Endodermal cell (in vitro differentiated cells): ENCODE results near the gene CA14. TPM values are rescaled to one million over a fixed set of nuclear protein-coding genes. Genes with fewer than 3 reads are reported as not detected.

ENCODE experiments used
- DNase-seq: peaks from one replicate; pipeline ENCODE4 v3.0.0-alpha.2; 2017
- H3K27ac ChIP-seq: 2 replicates; pipeline ENCODE4 v1.5.1; 2013; ENCODE audit warnings: mild to moderate bottlenecking, low read depth, low read length, moderate library complexity
- H3K27me3 ChIP-seq: 2 replicates; pipeline ENCODE4 v1.6.1; 2013; ENCODE audit warnings: mild to moderate bottlenecking, low read length, moderate library complexity; ENCODE audit not compliant: insufficient read depth, control insufficient read depth, poor library complexity, severe bottlenecking
- H3K36me3 ChIP-seq: 2 replicates; pipeline ENCODE4 v1.7.0; 2013; ENCODE audit warnings: mild to moderate bottlenecking, low read length, moderate library complexity; ENCODE audit not compliant: control insufficient read depth, insufficient read depth
- H3K4me1 ChIP-seq: one replicate; pipeline ENCODE4 v1.7.0; 2013; ENCODE audit warnings: low read length; ENCODE audit not compliant: control insufficient read depth, insufficient read depth
- H3K4me3 ChIP-seq: 2 replicates; pipeline ENCODE4 v1.5.1; 2013; ENCODE audit warnings: mild to moderate bottlenecking, low read length, moderate library complexity
- H3K9ac ChIP-seq: 2 replicates; pipeline ENCODE4 v1.6.1; 2013; ENCODE audit warnings: mild to moderate bottlenecking, low read length, moderate library complexity; ENCODE audit not compliant: poor library complexity, severe bottlenecking; ENCODE audit errors: extremely low read depth
- H3K9me3 ChIP-seq: 2 replicates; pipeline ENCODE4 v1.6.1; 2013; ENCODE audit warnings: mild to moderate bottlenecking, low read length, moderate library complexity; ENCODE audit not compliant: control insufficient read depth
- H3K27ac Mint-ChIP-seq: 2 replicates; pipeline ENCODE4 v1.8.0; 2020; ENCODE audit warnings: mixed read lengths
- H3K27me3 Mint-ChIP-seq: 2 replicates; pipeline ENCODE4 v1.8.0; 2021; ENCODE audit warnings: mild to moderate bottlenecking, mixed read lengths; ENCODE audit not compliant: insufficient read depth
- H3K36me3 Mint-ChIP-seq: 2 replicates; pipeline ENCODE4 v1.8.0; 2020; ENCODE audit warnings: low read depth, mixed read lengths
- H3K4me1 Mint-ChIP-seq: 2 replicates; pipeline ENCODE4 v1.8.0; 2020; ENCODE audit warnings: mixed read lengths
- H3K4me3 Mint-ChIP-seq: 2 replicates; pipeline ENCODE4 v1.8.0; 2020; ENCODE audit warnings: mild to moderate bottlenecking, moderate library complexity, mixed read lengths
- H3K9me3 Mint-ChIP-seq: 2 replicates; pipeline ENCODE4 v1.8.0; 2020; ENCODE audit warnings: mild to moderate bottlenecking, mixed read lengths
- CTCF ChIP-seq: fragments of 200-600 bp; sonication (generic); conservative IDR thresholded peaks from 2 replicates; pipeline ENCODE4 v1.5.0; 2021; ENCODE audit warnings: antibody characterized with exemption, mild to moderate bottlenecking
- WGBS, 2 experiments: methylation state at CpG; one replicate each; pipeline versions ENCODE4 v1.1.5 to v1.1.7; 2013; ENCODE audit warnings: missing lambda C conversion rate in 2 of 2, mixed read lengths in 1 of 2; ENCODE audit not compliant: insufficient coverage in 1 of 2, insufficient read length in 1 of 2; 5-methylcytosine and 5-hydroxymethylcytosine counted together
- total RNA-seq, 2 donors: library from RNA; stranded (reverse); fragmentation: NEBNext Ultra II Directional in 1 of 2; extraction: Animal tissue kit (Norgen Biotek cat#: 25700) in 1 of 2; gene quantifications; 2 replicates in 1 of 2; 3 replicates in 1 of 2; pipeline ENCODE4 v1.2.1, GENCODE V29; 2021

Gene CA14
- total RNA-seq, 2 donors from 2014 or later: 53.3 to 54.0 TPM

- Histone ChIP-seq H3K4me1 (no peaks in the 10 kb centered on the region), H3K27me3 (no peaks in the 10 kb centered on the region), H3K27ac (no peak overlapping the region), H3K9ac (no peak overlapping the region), H3K4me3 (no peak overlapping the region), H3K36me3 (no peaks in the 10 kb centered on the region), H3K9me3 (peaks cover 4% of the 10 kb centered on the region)
- H3K27ac Mint-ChIP-seq: no peak overlapping the region
- H3K27me3 Mint-ChIP-seq: no peaks in the 10 kb centered on the region
- H3K9me3 Mint-ChIP-seq: peaks cover 2% of the 10 kb centered on the region
- H3K36me3 Mint-ChIP-seq: no peaks in the 10 kb centered on the region
- no peak overlapping the region for H3K4me3 Mint-ChIP-seq
- peaks cover 15% of the 10 kb centered on the region for H3K4me1 Mint-ChIP-seq
- 83% methylated on average over 2 of the region's 4 CpGs; no CpG with 5 or more reads in 1 of the 2 experiments for WGBS, 2 experiments
- DNase-seq: no peak
- no peak for TF ChIP-seq CTCF
Observed at GRCh38 chr1:150210706-150211105, 46.9 kb upstream of the CA14 start.

GRCh38 chr1:150212070-150212469 is 45.5 kb upstream of the CA14 start:
- Mint-ChIP-seq H3K4me1 (peaks cover 14% of the 10 kb centered on the region), H3K9me3 (no peaks in the 10 kb centered on the region), H3K36me3 (no peaks in the 10 kb centered on the region), H3K4me3 (no peak overlapping the region), H3K27me3 (no peaks in the 10 kb centered on the region), H3K27ac (no peak overlapping the region)
- Histone ChIP-seq H3K9ac (no peak overlapping the region), H3K36me3 (no peaks in the 10 kb centered on the region), H3K4me1 (no peaks in the 10 kb centered on the region), H3K4me3 (no peak overlapping the region), H3K27ac (no peak overlapping the region), H3K9me3 (peaks cover 4% of the 10 kb centered on the region), H3K27me3 (no peaks in the 10 kb centered on the region)
- no peak for DNase-seq
- WGBS, 2 experiments: 95 to 100% methylated on average over 8 to 9 of the region's 9 CpGs
- TF ChIP-seq CTCF: no peak

DNA sequence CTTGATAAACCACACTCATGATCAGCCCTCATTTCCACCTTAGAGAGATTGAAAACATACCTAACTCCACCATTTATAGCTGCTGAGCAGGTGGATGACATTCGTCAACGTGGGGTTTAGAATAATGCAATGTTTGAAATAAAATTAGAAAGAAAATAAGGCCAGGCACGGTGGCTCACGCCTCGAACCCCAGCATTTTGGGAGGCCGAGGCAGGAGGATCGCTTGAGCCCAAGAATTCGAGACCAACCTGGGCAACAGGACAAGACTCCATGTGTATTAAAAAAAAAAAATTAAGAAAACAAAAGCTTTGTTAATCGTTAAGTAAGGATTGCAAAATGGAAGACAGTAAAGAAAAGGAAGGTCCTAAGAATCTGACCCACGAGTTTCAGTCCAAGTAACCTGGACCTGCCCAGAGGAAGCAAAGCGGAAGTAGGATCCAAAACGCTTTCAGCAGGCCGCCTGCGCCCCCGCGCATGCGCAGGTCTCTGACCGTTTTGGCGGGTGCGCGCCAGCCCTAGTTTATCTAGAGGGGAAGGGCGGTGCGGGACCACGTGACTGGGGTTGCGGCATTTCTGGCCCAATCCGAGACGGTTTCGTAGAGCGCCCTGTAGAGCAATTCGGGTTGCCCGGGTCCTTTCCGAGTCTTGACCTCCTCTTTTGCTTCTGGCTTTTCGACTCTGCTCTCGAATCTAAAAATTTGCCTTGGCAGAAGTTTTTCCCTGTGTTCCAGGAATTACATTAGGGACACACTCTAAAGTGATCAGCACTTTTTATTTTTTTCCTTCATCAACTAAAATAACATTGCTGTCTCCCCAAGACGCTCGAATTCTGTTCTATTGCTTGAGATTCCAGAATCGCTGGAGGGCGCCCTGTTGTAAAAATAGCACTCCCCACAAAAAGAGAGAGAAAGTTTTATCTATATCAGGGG is 44.1 kb upstream of the CA14 start:
- peaks cover 3% of the 10 kb centered on the region for H3K36me3 Mint-ChIP-seq
- H3K27me3 ChIP-seq: no peaks in the 10 kb centered on the region
- peak overlapping the region; percentile 61 for H3K4me3 Mint-ChIP-seq
- no peaks in the 10 kb centered on the region for H3K27me3 Mint-ChIP-seq
- no peaks in the 10 kb centered on the region for H3K36me3 ChIP-seq
- peaks cover 4% of the 10 kb centered on the region for H3K9me3 ChIP-seq
- peak overlapping the region; percentile 96 for H3K27ac Mint-ChIP-seq
- no peaks in the 10 kb centered on the region for H3K4me1 ChIP-seq
- H3K4me3 ChIP-seq: peak overlapping the region; percentile 82
- no peaks in the 10 kb centered on the region for H3K9me3 Mint-ChIP-seq
- peak; percentile 67 for TF ChIP-seq CTCF
- DNase-seq: peak; percentile 98
- 20 to 29% methylated on average over 28 to 38 of the region's 38 CpGs for WGBS, 2 experiments
- H3K4me1 Mint-ChIP-seq: peaks cover 6% of the 10 kb centered on the region
- H3K27ac ChIP-seq: peak overlapping the region; percentile 40
- peak overlapping the region; percentile 68 for H3K9ac ChIP-seq
